GM21717 (cell line): ENCODE data around the gene JMJD1C.
"Not testable (repeated sequence)": the region's sequence is repeated elsewhere in the genome, so short reads cannot be mapped to it uniquely, and the experiment has no call there.

ENCODE experiments used
- ATAC-seq: cut with Tn5 transposase; IDR thresholded peaks from one replicate; pipeline ENCODE4 v1.9.1; 2021; ENCODE audit warnings: mild to moderate bottlenecking, moderate library complexity; ENCODE audit not compliant: unreplicated experiment

JMJD1C gene

GRCh38 chr10:63465293-63466143, at the start of gene JMJD1C:
JMJD1C (minus strand) TSS chr10:63465977; CDS start chr10:63465662, 315 bp downstream.
- peak; percentile 74 for ATAC-seq

GRCh38 chr10:63515002-63515763, 49.4 kb upstream of the JMJD1C start:
- no peak for ATAC-seq

GRCh38 chr10:63506554-63506953, 40.8 kb upstream of the JMJD1C start:
- no peak for ATAC-seq

DNA sequence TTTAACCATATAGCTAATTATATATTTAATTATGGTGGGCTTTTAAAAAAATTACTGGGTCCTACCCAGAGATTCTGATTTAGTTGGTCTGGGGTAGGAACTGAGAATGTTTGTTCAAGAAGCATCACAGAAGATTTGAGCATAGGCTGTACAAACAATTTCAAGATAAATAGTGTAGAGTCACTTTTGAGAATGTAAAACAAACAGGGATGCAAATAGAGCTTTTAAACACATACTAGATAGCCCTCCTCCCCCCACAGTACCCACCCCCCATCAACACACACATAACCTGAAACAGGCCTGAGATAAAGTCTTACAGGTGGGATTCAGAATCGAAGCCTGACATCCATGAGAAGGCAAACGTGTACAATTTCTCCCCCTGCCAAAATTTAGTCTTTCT, 39.8 kb upstream of the JMJD1C start:
- no peak for ATAC-seq

GRCh38 chr10:63504145-63504881, 38.5 kb upstream of the JMJD1C start:
- ATAC-seq: no peak

DNA sequence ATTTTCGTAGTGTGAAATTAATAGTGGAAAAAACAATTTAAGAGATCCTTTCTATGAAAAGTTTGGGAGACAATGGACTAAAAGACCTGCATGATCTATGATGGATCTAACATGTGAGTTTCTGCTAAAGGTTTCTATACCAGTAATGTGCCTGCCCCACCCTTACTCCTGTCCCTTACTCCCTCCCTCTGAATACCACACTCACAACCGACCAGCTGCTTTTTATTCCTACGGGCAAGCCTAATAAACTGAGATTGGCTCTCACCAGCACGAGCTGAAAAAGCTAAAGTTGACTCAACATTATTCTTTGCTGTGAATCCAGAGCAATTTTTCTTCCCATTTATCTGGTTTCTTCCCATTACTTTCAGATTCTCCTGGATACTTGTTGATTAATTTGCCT, 37.6 kb upstream of the JMJD1C start:
- no peak for ATAC-seq

DNA sequence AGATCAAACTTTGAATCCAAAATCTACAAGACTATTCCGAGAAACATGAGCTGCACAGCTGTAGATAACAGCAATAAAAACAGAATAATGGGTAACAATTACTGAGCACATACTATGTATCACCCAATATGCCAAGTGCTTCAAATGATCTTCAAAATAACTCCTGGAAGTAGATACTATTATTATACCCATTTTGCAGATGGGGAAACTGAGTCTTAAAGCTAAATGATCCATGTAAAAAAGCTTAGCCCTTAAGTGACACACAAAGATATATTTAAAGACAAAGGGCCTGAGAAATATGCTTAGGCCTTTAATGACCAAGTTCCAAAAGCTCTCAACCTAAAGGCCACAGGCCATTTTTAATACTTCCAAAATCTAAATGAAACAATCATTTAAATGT, 37.1 kb upstream of the JMJD1C start:
- no peak for ATAC-seq

DNA sequence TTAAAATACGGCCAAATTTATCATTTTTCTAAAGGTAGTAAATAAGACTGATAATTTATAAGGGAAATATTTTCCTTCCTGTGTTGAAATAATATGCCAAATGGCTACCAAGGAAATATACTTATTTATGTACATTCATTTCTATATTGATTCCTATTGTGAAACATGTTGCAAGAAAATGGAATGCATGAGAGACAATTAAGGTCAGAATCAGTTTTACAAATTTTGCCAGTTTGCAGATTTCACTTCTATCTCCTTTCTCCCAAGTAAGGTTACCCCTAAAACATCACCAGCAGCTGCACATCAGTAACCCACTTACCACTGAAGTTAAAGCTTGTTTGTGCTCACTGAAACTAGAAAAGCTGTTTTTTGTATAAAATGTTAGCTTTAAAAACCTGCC, 36.2 kb upstream of the JMJD1C start:
- no peak for ATAC-seq

GRCh38 chr10:63500551-63500950, 34.8 kb upstream of the JMJD1C start:
- ATAC-seq: not testable (repeated sequence)

DNA sequence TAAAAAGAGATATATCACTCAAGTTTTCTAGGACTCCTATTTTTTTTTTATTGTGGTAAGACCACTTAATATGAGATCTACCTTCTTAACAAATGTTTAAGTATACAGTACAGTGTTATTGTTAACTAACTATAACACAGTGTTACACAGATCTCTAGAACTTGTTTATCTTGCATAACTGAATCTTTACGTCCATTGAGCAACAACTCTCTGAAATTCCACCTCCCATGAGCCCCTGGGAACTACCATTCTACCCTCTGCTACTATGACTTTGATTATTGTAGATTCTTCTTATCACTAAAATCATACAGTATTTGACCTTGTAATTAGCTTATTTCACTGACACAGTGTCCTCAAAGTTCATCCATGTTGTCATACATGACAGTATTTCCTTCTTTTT, 32.9 kb upstream of the JMJD1C start:
- ATAC-seq: no peak

GRCh38 chr10:63497321-63497720, 31.5 kb upstream of the JMJD1C start:
- ATAC-seq: no peak

- ATAC-seq: no peak
Observed at GRCh38 chr10:63496561-63496960, 30.8 kb upstream of the JMJD1C start.

DNA sequence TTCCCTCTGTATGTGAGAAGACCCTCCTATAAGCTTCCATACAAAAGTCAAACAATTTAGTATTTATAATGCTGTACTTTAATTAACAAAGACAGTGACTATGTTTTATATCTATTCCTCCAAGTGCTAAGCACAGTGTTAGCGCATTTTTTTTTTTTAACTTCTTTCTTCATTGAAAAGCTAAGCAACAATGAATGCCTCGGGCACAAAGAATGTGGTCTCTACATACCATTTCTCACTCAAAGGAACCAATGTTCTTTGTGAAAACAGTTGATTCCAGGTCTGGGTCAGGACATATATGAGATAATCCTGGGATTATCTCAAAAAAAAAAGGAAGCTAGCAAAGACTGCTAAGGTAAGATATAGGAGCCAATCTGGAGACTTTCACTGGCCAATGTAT, 29.2 kb upstream of the JMJD1C start:
- no peak for ATAC-seq

DNA sequence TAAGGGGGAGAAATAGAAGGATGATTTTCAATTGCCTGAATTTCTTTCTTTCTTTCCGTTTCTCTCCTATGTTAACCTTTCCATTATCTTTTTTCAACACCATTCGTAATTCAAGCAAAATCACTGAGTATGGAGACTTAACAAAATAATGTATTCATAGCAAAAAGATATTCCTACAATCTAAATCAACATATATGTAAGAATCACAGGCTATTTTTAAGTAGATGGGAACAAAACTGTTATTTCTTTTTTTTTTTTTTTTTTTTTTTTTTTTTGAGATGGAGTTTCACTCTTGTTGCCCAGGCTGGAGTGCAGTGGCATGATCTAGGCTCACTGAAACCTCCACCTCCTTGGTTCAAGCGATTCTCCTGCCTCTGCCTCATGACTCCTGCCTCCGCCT, 27.2 kb upstream of the JMJD1C start:
- no peak for ATAC-seq

- ATAC-seq: not testable (repeated sequence)
Observed at GRCh38 chr10:63492317-63492690, 26.5 kb upstream of the JMJD1C start.

DNA sequence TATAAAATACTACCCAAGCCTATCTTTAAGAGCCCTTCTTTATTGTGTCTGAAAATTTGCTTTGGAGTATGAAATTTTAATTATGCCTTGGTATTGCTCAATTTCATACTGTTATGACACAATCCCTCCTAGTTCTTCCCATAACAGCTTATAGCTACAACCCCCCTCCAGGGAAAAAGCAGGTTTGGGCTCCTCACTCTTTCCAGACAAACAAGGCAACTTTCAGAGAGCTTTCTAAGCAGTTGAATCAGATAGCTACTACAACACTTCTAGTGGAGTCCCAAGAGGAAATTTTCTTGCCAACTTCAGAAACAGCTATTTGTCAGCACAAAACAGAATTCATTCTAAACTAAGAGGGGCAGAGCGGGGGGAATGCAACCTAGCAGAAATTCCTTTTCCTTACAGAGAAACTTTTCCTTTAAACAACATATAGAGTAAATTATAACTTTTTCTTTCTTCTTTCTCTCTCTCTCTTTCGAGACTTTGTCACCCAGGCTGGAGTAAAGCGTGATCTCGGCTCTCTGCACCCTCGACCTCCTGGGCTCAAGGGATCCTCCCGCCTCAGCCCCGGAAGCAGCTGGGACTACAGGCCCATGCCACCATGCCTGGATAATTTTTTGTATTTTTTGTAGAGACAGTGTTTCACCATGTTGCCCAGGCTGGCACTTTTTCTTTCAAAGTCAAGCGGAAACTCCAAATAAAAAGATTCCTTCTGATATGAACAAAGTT, 26.0 kb upstream of the JMJD1C start:
- ATAC-seq: no peak

GRCh38 chr10:63489838-63490237, 24.1 kb upstream of the JMJD1C start:
- ATAC-seq: no peak

GRCh38 chr10:63487990-63488389, 22.2 kb upstream of the JMJD1C start:
- no peak for ATAC-seq

DNA sequence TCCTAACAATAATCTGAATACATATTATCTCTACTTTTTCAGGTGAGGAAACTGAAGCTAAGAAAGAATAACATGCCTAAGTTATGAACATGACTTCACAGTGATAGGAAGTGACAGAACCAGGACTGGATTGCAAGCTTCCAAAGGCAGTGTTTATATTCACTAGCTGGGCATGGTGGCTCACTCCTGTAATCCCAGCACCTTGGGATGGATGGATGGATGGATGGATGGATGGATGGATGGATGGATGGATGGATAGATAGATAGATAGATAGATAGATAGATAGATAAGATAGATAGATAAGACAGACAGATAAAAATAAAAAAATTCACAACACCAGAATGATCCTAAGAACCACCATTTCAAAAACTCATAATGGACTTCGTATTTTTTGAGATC, 18.2 kb upstream of the JMJD1C start:
- no peak for ATAC-seq

- no peak for ATAC-seq
Observed at GRCh38 chr10:63481815-63482421, 16.1 kb upstream of the JMJD1C start.
